A673 (cell line): ENCODE results near the gene GFY.

ENCODE experiments used
- CTCF ChIP-seq: fragments of 300-800, 200-600 bp; sonication (generic); conservative IDR thresholded peaks from 2 replicates; pipeline ENCODE4 v1.5.1; 2017; ENCODE audit warnings: low read depth, mild to moderate bottlenecking, antibody characterized with exemption, low read length, moderate library complexity, mixed read lengths
- EZH2 ChIP-seq: fragments of 200-600 bp; sonication (generic); IDR thresholded peaks from 2 replicates; pipeline ENCODE4 v1.6.1; 2017; ENCODE audit warnings: borderline replicate concordance, low read depth, mild to moderate bottlenecking, mixed read lengths, antibody characterized with exemption, low read length; ENCODE audit not compliant: poor library complexity, severe bottlenecking

GRCh38 chr19:49398931-49399330, 26.3 kb upstream of the GFY start:
- TF ChIP-seq CTCF, result no peak
- TF ChIP-seq EZH2, result no peak
